ENCODE results near the gene OAT. TPM values are rescaled to one million over a fixed set of nuclear protein-coding genes. Genes with fewer than 3 reads are reported as not detected.
A peak's percentile ranks its signal among the peaks of the same experiment; 100 is the strongest.

OAT gene
- total RNA-seq, 2 experiments from 2014 or later: 30.2 to 35.4 TPM

DNA sequence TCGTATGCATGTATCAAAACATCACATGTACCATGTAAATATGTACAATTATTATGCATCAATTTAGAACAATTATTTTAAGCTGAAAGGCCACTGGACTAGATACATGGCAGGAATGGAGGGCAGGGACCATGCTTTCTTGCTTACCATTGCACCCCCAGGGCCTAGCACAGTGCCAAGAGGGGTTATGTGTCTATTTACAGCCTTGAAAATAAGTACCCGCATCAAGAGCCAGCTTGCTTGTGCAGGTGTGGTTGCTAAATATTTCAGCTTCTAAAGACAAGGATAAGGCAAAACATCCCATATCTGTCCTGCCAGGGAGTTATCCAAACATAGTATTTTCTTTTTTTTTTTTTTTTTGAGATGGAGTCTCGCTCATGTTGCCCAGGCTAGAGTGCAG lies 14.7 kb upstream of the OAT start:
- Mint-ChIP-seq H3K4me1 (peaks cover 4% of the 10 kb centered on the region), H3K36me3 (ENCODE audit: low read depth) (no peaks in the 10 kb centered on the region), H3K27me3 (peaks cover 5% of the 10 kb centered on the region), H3K27ac (no peak overlapping the region), H3K4me3 (no peak overlapping the region), H3K9me3 (no peaks in the 10 kb centered on the region)
- CTCF ChIA-PET: interaction anchor here (1.4 kb wide), 1 partner anchor 15 kb away, joined by 5 read pairs; the partner anchor contains the start of gene OAT
- POLR2A ChIA-PET: no interaction called here
- no peak for DNase-seq

DNA sequence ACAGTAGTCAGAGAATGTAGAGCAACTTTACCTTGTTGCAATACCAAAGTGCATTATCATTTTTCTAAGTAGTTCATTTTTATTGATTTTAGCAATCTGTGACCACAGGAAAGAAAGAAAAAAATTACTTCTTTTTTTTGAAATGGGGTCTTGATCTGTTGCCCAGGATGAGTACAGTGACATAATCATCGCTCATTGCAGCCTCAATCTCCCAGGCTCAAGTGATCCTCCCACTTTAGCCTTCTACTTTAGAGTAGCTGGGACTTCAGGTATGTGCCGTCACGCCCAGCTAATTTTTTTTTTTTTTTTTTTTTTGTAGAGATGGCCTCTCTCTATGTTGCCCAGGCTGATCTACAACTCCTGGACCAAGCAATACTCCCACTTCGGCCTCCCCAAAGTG lies 11.4 kb upstream of the OAT start:
- H3K4me3 Mint-ChIP-seq: no peak overlapping the region
- CTCF ChIA-PET: interaction anchor here (0.6 kb wide), 1 partner anchor 1234 kb away, joined by 3 read pairs; no protein-coding TSS in a partner anchor
- no peaks in the 10 kb centered on the region for H3K4me1 Mint-ChIP-seq
- H3K27me3 Mint-ChIP-seq: peaks cover 5% of the 10 kb centered on the region
- H3K27ac Mint-ChIP-seq: no peak overlapping the region
- H3K36me3 Mint-ChIP-seq (ENCODE audit: low read depth): no peaks in the 10 kb centered on the region
- H3K9me3 Mint-ChIP-seq: no peaks in the 10 kb centered on the region
- POLR2A ChIA-PET: no interaction called here
- DNase-seq: no peak

DNA sequence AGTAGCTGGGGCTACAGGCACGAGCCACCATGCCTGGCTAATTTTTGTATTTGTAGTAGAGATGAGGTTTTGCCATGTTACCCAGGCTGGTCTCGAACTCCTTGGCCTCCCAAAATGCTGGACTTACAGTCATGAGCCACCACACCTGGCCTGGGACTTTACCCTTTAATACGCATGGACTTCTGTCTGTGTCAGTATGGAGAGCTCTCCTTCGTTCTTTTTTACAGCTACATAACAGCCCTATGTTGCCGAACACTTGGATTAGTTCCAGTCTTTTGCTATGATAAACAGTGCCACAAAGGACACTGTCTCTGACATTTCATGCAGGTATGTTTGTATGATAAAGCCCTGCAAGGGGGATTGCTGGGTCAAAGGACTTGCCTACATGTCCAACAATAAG lies 10.9 kb upstream of the OAT start:
- H3K4me1 Mint-ChIP-seq: no peaks in the 10 kb centered on the region
- H3K4me3 Mint-ChIP-seq: no peak overlapping the region
- peaks cover 5% of the 10 kb centered on the region for H3K27me3 Mint-ChIP-seq
- no peaks in the 10 kb centered on the region for H3K9me3 Mint-ChIP-seq
- DNase-seq: no peak
- H3K36me3 Mint-ChIP-seq (ENCODE audit: low read depth): no peaks in the 10 kb centered on the region
- H3K27ac Mint-ChIP-seq: no peak overlapping the region
- ChIA-PET CTCF (interaction anchor here (0.6 kb wide), 1 partner anchor 1233 kb away, joined by 3 read pairs; no protein-coding TSS in a partner anchor), POLR2A (no interaction called here)

DNA sequence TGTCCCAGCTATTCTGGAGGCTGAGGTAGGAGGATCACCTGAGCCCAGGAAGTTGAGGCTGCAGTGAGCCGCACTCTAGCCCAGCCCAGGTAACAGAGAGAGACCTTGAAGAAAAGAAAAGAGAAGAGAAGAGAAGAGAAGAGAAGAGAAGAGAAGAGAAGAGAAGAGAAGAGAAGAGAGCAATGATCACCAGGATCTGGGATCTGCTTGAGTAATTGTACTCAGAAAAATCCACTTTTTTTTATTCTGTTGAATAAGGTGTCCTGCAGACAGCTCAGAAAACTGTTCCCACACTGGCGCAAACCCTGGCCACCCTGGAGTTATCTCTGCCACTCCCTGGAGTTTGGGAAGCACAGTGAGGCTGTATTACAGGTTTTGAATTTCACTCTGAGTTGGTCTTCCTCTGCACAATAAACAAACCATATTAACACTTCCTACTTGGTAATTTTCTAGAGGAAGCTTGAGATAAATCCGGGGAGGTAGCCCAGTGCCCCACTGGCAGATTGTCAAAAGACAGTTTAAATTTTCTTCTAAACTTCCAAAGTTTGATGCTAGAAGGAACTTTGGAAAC lies 9.6 kb upstream of the OAT start:
- Mint-ChIP-seq H3K27ac (no peak overlapping the region), H3K4me1 (no peaks in the 10 kb centered on the region), H3K4me3 (no peak overlapping the region), H3K36me3 (ENCODE audit: low read depth) (no peaks in the 10 kb centered on the region), H3K9me3 (no peaks in the 10 kb centered on the region), H3K27me3 (peaks cover 11% of the 10 kb centered on the region)
- ChIA-PET POLR2A (no interaction called here), CTCF (interaction anchor here (1.6 to 2.1 kb wide), 2 partner anchors 10 to 22 kb away, joined by 5 to 6 read pairs; partner anchors contain the start of gene OAT)
- DNase-seq: no peak

DNA sequence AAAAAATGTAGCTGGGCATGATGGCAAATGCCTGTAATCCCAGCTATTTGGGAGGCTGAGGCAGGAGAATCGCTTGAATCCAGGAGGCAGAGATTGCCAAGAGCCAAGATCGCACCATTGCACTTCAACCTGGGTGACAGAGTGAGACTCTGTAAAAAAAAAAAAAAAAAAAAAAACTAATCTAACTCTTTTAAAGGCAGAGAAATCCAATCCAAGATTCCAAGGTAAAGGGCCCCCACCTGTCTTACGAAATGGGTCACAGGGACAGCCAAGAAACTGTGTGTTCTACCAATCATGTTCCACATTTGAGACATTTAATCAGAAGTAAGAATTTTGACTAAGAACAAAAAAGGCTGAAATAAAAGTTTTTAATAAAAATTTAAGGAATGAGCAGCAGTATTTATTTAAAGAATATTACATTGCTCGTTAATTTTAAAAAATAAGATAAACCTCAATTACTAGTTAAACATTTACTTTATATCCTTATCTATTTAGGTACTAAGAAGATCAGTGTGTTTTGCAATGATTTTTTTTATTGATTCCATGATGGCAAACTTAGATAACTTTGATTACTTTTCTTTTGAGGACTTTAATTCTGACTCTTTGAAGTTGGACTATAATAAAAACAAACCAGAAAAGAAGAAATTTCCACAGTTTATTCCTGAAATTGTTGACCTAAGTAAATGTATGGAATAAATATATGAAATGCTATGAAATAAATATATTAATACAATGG lies 6.7 kb upstream of the OAT start:
- H3K36me3 Mint-ChIP-seq (ENCODE audit: low read depth): no peaks in the 10 kb centered on the region
- CTCF ChIA-PET: no interaction called here
- H3K9me3 Mint-ChIP-seq: no peaks in the 10 kb centered on the region
- no peak overlapping the region for H3K27ac Mint-ChIP-seq
- DNase-seq: no peak
- POLR2A ChIA-PET: no interaction called here
- H3K27me3 Mint-ChIP-seq: peaks cover 14% of the 10 kb centered on the region
- no peaks in the 10 kb centered on the region for H3K4me1 Mint-ChIP-seq
- no peak overlapping the region for H3K4me3 Mint-ChIP-seq

DNA sequence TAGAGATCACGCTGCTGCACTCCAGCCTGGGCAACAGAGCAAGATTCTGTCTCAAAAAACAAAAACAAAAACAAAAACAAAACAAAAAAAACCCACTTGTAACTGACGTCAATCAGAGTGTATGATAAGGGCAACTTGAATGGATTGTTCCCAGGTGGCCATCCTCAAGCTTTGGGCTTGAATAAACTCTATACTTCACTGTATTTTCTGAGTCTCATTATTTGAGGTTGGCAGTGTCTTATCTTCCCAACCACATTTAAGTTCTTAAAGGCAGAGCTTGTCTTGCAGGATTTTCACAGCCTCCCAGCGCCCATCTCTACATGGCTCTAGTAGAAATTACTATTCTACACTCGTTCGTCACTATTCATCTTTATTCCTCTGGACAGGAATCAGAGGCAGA lies 5.1 kb upstream of the OAT start:
- no peak overlapping the region for H3K4me3 Mint-ChIP-seq
- no peaks in the 10 kb centered on the region for H3K36me3 Mint-ChIP-seq (ENCODE audit: low read depth)
- DNase-seq: no peak
- POLR2A ChIA-PET: no interaction called here
- H3K27ac Mint-ChIP-seq: no peak overlapping the region
- H3K27me3 Mint-ChIP-seq: peaks cover 9% of the 10 kb centered on the region
- H3K9me3 Mint-ChIP-seq: no peaks in the 10 kb centered on the region
- CTCF ChIA-PET: no interaction called here
- H3K4me1 Mint-ChIP-seq: peaks cover 5% of the 10 kb centered on the region

DNA sequence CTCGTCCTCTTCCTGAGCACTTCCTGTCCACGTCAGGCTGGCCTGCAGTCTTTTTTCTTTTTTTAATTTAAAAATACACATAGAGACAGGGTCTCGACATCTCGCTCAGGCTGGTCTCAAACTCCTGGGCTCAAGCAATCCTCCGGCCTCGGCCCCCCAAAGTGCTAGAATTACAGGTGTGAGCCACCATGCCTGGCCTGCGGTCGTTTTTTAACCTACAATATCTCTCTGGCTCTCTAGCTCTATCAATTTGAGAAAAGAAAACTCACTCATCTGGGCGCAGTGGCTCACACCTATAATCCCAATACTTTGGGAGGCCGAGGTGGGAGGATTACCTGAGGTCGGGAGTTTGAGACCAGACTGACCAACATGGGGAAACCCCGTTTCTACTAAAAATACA lies 4.0 kb upstream of the OAT start:
- no peak overlapping the region for H3K27ac Mint-ChIP-seq
- no peaks in the 10 kb centered on the region for H3K36me3 Mint-ChIP-seq (ENCODE audit: low read depth)

DNA sequence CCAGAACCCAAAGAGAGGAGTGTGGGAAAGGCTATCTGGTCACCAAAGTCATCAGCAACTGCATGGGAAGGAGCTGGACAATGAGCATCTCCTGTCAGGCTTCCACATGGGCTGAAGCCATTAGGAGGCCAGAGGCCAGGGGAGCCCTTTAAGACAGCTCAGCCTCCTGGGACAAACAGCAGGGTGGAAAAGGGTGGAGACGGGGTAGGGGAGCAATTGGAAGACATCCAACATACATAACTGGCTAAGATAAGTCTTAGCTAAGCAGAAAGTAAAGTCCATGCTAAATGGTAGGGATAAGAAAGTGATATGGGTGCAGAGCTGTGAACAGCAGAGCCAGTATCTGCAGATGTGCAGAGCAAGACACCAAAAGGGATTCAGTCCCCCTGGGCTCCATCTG lies 1.5 kb upstream of the OAT start:
- POLR2A ChIA-PET: interaction anchor here (0.6 kb wide), 1 partner anchor 70 kb away, joined by 3 read pairs; no protein-coding TSS in a partner anchor
- Mint-ChIP-seq H3K27ac (no peak overlapping the region), H3K4me1 (peaks cover 15% of the 10 kb centered on the region), H3K27me3 (peaks cover 9% of the 10 kb centered on the region), H3K36me3 (ENCODE audit: low read depth) (no peaks in the 10 kb centered on the region), H3K9me3 (no peaks in the 10 kb centered on the region), H3K4me3 (peak overlapping the region; percentile 20)
- CTCF ChIA-PET: interaction anchor here (1.5 to 4.4 kb wide), 3 partner anchors 16 to 424 kb away, joined by 3 to 20 read pairs (median 3); no protein-coding TSS in a partner anchor
- DNase-seq: no peak

More for the DNA sequence above, 4.0 kb upstream of the OAT start:
- H3K27me3 Mint-ChIP-seq: peaks cover 9% of the 10 kb centered on the region
- peaks cover 6% of the 10 kb centered on the region for H3K4me1 Mint-ChIP-seq
- H3K9me3 Mint-ChIP-seq: no peaks in the 10 kb centered on the region
- no peak for DNase-seq
- POLR2A ChIA-PET: no interaction called here
- H3K4me3 Mint-ChIP-seq: no peak overlapping the region
- CTCF ChIA-PET: no interaction called here

DNA sequence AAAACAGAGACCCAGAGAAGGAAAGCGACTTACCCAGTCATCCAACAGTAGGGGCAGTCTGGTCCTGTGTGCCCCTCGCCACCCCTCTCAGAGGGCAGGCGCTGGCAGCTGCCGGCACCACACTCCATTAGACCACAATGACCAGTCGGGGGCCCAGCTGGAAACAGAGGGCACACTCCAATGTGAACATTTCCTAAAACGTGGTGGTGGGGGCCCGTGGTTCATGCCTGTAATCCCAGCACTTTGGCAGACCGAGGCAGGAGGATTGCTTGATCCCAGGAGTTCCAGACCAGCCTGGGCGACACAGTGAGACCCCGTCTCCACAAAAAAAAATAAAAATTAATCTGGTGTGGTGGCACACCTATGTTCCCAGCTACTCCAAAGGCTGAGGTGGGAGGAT lies 912 bp upstream of the OAT start:
- no peaks in the 10 kb centered on the region for H3K9me3 Mint-ChIP-seq
- CTCF ChIA-PET: interaction anchor here (1.5 to 4.4 kb wide), 3 partner anchors 15 to 423 kb away, joined by 3 to 20 read pairs (median 3); no protein-coding TSS in a partner anchor
- H3K4me3 Mint-ChIP-seq: peak overlapping the region; percentile 75
- H3K36me3 Mint-ChIP-seq (ENCODE audit: low read depth): no peaks in the 10 kb centered on the region
- peaks cover 15% of the 10 kb centered on the region for H3K4me1 Mint-ChIP-seq
- POLR2A ChIA-PET: interaction anchor here (0.6 to 1.1 kb wide), 2 partner anchors 65 to 71 kb away, joined by 3 read pairs; no protein-coding TSS in a partner anchor
- H3K27ac Mint-ChIP-seq: no peak overlapping the region
- H3K27me3 Mint-ChIP-seq: peaks cover 9% of the 10 kb centered on the region
- DNase-seq: no peak

DNA sequence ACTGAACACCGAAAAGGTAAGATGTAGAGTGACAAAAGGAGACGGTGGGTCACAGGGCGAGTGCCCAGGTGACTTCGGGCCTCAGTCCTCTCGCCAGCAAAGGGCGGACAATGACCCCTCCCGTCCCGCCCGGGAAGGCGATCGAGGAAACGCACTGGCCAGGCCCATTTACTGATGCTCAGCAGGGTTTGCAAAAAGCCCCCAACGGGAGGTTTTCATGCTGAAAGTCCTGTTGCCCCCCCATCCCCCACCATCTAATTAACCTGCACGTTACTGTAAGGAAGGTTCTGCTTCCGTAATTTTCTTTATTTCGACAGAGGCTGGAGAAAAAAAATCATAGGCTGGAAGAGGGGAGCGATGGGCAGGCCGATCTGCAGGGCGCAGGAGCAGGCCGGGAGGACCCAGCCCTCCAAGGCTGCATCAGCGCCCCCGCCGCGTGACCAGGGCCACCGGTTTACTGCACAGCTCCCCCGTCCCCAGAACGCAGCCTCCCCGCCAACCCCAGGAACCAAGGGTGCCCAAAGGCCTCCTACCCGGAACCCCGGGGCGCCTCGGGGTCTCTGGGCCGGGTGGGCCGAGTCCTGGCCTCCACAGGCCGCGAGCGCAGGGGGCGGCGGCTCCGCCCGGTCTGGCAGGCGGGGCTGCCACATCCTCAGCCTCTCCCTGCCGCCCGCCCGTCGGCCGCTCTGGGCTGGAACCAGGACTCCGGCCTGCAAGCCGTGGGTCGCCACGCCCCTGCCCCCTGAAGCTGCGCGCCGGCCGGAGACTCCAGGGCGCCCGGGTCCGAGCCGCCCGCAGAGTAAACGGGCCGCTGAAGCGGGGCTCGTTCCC lies 613 bp downstream of the OAT start:
- ChIA-PET CTCF (interaction anchor here (1.2 to 4.4 kb wide), 3 partner anchors 10 to 15 kb away, joined by 5 to 20 read pairs (median 6); no protein-coding TSS in a partner anchor), POLR2A (no interaction called here)
- Mint-ChIP-seq H3K27me3 (peaks cover 4% of the 10 kb centered on the region), H3K27ac (peak overlapping the region; percentile 60), H3K4me1 (peaks cover 15% of the 10 kb centered on the region), H3K4me3 (peak overlapping the region; percentile 75), H3K36me3 (ENCODE audit: low read depth) (no peaks in the 10 kb centered on the region), H3K9me3 (no peaks in the 10 kb centered on the region)
- peak; percentile 47 for DNase-seq

DNA sequence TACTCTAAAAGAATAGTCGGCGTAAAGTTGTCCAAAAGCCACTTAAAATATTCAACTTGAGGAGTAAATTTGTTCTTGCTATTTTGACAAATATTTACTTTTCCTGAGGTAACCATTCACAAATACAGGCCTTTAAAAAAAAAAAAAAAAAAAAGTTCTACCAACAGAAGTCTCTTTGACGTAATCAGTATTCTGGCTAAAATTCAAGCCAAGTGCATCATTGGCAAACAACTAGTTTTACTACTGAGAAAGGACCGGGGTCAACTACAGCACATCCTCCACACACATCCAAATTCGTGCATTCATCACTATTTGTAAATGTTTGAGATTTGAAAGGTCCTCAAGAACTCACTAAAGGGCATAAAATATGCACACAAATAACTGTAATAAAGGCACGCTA lies 2.0 kb downstream of the OAT start:
- ChIA-PET CTCF (interaction anchor here (4.4 kb wide), 1 partner anchor 12 kb away, joined by 20 read pairs; no protein-coding TSS in a partner anchor), POLR2A (no interaction called here)
- no peak for DNase-seq
- Mint-ChIP-seq H3K27ac (no peak overlapping the region), H3K4me1 (peaks cover 15% of the 10 kb centered on the region), H3K27me3 (no peaks in the 10 kb centered on the region), H3K4me3 (peak overlapping the region; percentile 19), H3K36me3 (ENCODE audit: low read depth) (no peaks in the 10 kb centered on the region), H3K9me3 (no peaks in the 10 kb centered on the region)

DNA sequence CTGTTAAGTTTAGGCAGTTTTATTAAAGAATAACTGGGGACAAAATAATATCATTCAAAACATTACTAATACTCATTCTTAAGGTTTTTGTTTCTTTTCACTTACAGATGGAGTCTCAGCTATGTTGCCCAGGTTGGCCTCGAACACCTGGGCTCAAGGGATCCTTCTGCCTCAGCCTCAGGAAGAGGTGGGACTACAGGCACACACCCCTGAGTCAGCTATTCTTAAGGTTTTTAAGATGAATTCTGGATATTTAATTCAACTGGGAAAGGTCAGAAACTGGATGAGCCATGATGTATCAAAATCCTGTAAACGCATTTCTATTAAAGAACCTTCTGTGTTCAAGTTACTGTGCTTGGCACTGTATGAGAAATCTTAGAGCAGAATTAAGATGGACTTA lies 3.5 kb downstream of the OAT start:
- no peaks in the 10 kb centered on the region for H3K9me3 Mint-ChIP-seq
- ChIA-PET POLR2A (no interaction called here), CTCF (interaction anchor here (0.7 to 2.0 kb wide), 3 partner anchors 11 to 158 kb away, joined by 3 to 7 read pairs (median 4); no protein-coding TSS in a partner anchor)
- DNase-seq: no peak
- peaks cover 4% of the 10 kb centered on the region for H3K36me3 Mint-ChIP-seq (ENCODE audit: low read depth)
- H3K4me1 Mint-ChIP-seq: peaks cover 15% of the 10 kb centered on the region
- H3K27ac Mint-ChIP-seq: no peak overlapping the region
- no peak overlapping the region for H3K4me3 Mint-ChIP-seq
- H3K27me3 Mint-ChIP-seq: no peaks in the 10 kb centered on the region
